Left ventricle myocardium superior (tissue), 1 donor: ENCODE data around the gene F10. TPM values are rescaled to one million over a fixed set of nuclear protein-coding genes. Genes with fewer than 3 reads are reported as not detected.

ENCODE experiments used
- ATAC-seq: fragments of 200-7000 bp; cut with Tn5 transposase; one replicate; pipeline ENCODE4 v1.9.1; 2020; ENCODE audit warnings: mild to moderate bottlenecking, moderate library complexity
- DNase-seq: peaks from one replicate; pipeline ENCODE4 v3.0.0-alpha.2; 2020
- intact Hi-C: fragments of 100-400 bp; cut with micrococcal nuclease; formaldehyde crosslinking; loops from one replicate; pipeline ENCODE4 v1.11.0; 2022
- total RNA-seq: library from RNA; stranded (reverse); fragmentation: NEBNext Ultra II Directional; extraction: Animal tissue kit (Norgen Biotek cat#: 25700); gene quantifications from one replicate; pipeline ENCODE4 v1.2.1, GENCODE V29; 2021
- donor health status: DM: no; HTN: yes; CAD: no; lungs with severe emphysema.

The F10 gene
- total RNA-seq, 1 donor from 2014 or later: 7.1 TPM

GRCh38 chr13:113084943-113085540, 37.6 kb upstream of the F10 start:
- intact Hi-C loops: no loop called here
- DNase-seq (peak; percentile 30), ATAC-seq (no peak)

DNA sequence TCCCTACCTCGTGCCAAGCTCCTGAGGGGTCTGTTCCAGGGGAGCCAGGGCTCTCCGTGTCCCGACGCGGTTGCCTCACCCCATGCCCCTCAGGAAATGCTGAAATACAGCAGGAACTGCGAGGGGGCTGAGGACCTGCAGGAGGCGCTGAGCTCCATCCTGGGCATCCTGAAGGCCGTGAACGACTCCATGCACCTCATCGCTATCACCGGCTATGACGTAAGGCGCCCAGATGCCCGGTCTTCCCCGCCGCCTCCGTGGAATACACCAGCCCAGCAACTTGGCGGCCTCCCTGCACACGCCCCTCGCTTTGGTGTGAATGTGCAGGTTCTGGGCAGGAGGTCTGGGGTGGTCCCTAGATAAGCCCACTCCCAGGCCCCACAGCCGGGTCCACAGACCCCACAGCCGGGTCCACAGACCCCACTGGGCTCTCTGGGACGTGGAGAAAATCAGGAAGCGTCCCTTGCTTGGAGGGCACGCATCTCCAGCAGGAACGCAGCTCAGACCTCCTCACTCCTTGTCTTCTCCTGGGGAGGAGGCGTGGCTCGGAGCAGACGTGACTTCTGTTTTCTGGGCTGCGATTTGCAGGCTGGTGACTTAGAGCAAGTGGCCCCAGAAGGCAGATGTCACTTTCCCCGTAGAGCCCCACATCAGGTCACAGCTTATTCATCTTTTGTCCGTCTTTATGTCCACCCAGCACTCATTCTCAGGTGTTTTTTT, 36.4 kb upstream of the F10 start:
- ATAC-seq (no peak), DNase-seq (peak; percentile 20)

GRCh38 chr13:113086991-113087922, 35.3 kb upstream of the F10 start:
- ATAC-seq (no peak), DNase-seq (peak; percentile 20)
- intact Hi-C loops: no loop called here

More for the DNA sequence above, 36.4 kb upstream of the F10 start:
- intact Hi-C loops: no loop called here

DNA sequence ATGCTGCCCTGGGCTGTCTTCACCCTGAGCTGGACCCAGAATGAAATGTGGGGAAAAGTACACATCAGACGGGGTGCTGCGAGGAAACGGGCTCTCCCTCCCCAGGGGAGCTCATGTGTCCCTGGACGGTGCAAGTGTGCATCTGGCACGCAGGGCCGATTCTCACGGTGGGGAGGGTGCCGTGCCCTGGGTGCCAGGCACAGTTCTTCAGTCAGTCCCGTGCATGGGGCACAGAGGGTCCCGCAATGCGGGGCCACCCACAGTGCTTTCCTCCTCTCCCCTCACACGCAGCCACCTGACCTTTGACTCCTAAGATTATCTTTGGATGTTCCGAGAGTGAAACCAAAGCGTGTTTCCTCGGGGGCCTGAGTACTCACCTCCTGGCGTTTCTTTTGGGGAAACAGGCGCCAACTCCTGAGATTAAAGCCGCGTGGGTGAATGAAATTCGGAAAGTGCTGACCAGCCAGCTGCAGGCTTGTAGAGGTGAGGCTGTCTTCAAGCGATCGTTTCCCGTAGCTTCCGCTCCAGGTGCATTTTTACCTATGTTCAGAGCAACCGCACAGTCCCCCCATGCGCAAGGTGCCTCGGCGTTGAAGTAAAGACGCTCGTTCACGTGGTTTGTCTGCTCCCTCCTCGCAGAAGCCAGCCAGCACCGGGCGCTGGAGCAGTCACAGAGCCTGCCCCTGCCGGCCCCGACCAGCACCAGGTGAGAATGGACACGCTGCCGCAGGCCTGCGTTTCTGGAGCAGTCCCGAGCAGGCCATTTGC, 34.5 kb upstream of the F10 start:
- intact Hi-C loops: no loop called here
- DNase-seq (peak; percentile 23), ATAC-seq (no peak)

GRCh38 chr13:113088691-113089020, 33.9 kb upstream of the F10 start:
- ATAC-seq (no peak), DNase-seq (peak; percentile 18)
- intact Hi-C loops: no loop called here

GRCh38 chr13:113089693-113090414, 32.7 kb upstream of the F10 start:
- ATAC-seq: no peak
- peak; percentile 19 for DNase-seq
- intact Hi-C loops: no loop called here

DNA sequence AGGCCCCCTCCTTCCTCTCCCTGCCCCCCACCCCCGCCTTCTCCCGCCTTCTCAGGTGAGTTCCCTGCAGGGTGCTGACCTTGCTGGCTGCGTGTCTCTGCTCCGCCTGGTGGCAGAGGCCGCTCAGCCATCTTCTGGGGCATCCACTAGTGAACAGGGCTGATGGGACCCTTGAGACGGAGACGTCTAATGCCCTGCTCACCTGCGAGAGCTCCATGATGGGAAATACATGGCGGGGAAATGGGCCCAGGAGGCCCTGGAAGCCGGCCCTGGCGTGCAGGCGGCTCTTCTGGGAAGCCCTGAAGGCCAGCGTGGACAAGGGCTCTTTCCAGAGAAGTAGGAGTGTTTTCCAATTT, 32.2 kb upstream of the F10 start:
- DNase-seq (peak; percentile 9), ATAC-seq (no peak)
- intact Hi-C loops: no loop called here

- DNase-seq (peak; percentile 23), ATAC-seq (no peak)
- intact Hi-C loops: no loop called here
These were observed 31.8 kb upstream of the F10 start for GRCh38 chr13:113090806-113091205.

- ATAC-seq (no peak), DNase-seq (peak; percentile 22)
- intact Hi-C loops: no loop called here
These were observed 31.3 kb upstream of the F10 start for GRCh38 chr13:113091211-113091771.

GRCh38 chr13:113091891-113092775, 30.5 kb upstream of the F10 start:
- no peak for ATAC-seq
- peak; percentile 31 for DNase-seq
- intact Hi-C loops: no loop called here

DNA sequence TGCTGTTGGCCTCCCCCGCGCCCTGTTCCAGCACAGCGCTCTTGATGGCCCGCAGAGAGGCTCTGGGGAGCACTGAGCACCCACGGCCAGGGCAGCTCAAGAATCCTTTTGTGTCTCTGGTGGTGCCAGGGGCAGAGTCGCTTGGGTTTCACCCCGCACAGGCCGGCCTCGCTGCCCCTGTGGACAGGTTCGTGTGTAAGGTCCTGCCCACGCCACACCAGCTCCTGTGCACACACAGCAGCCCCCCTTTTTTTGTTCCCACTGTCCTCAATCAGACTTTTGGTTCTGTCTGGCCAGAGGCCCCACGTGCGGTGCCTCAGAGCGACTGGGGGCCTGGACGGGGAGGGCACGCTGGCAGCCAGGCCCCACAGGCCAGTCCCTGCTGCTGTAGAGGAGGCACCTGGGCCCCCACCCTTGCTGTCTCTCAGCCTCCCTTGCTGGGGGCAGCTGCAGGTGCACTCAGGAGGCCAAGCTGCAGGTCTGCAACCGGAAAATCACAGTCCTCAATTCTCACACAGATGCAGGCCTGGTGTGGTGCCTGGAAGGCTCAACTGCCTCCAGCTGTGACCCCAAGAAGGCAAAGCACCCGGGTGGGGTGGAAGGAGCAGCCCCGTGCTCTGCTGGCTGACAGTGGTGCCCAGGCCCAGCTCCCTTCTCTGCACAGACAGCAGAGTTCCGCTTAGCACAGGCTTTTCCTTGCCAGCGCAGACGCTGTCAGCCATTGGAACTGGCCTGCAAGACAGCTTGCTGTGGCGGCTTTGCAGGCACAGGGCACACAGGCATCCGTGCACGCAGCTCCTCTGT, 29.6 kb upstream of the F10 start:
- ATAC-seq (no peak), DNase-seq (peak; percentile 16)
- intact Hi-C loops: no loop called here

- DNase-seq (peak; percentile 15), ATAC-seq (no peak)
- intact Hi-C loops: no loop called here
These were observed 28.8 kb upstream of the F10 start for GRCh38 chr13:113093580-113094409.

DNA sequence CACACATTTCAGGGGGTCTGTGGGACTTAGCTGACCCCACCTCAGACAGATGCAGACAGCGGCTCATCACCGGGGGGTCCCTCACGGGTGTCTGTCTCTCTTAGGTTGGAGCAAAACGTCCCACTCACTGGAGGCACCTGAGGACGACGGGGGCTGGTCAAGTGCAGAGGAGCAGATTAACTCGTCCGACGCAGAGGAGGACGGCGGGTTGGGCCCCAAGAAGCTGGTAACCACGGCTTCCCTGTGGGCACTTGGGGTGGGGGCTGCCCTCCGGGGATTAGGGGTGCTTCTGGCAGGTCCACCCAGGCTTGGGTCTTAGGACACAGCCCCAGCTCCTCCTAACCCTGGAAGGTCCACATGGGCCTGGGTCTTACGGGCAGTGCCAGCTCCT, 28.2 kb upstream of the F10 start:
- ATAC-seq (no peak), DNase-seq (peak; percentile 12)
- intact Hi-C loops: no loop called here

DNA sequence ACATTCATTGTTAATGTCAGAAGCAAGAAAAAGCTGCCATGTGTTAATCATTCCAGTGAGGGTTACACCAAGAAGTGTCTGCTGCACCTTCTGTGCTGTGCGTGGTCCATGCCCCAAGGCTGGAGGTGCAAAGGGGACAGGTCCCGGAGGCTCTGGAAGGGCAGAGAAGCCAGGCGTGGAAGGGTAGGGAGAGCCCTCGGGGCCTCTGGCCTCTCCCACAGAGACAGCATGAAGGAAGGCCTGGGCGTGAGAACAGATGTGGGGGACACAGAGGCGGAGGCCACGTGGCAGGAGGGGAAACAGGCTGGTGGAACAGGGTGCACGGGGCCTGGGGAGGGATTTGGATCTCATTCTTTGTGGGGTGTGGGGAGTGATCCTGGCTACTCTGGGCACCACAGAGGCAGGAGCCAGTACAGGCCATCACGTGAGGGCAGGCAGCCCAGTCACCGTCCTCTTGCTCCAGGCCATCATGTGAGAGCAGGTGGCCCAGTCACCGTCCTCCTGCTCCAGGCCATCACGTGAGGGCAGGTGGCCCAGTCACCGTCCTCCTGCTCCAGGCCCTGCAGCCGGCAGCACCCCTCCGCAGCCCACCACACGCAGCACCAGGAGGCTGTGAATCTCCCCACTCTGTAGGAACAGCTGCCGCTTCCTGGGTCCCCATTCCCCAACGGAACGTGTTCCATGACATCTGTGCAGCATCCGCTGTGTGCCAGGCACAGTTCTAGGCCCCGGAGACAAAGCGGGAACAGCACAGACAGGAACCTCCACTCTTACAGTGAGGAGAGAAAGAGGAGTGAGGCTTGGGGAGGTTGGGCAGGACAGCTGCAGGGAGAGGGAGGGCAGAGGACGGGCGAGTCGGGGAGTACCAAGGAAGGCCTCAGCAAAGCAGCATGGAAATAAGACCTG, 27.2 kb upstream of the F10 start:
- intact Hi-C loops: no loop called here
- DNase-seq: peak; percentile 21

More for the DNA sequence above, 27.2 kb upstream of the F10 start:
- ATAC-seq: no peak
